ENCODE results near the gene CFAP73. TPM values are rescaled to one million over a fixed set of nuclear protein-coding genes. Genes with fewer than 3 reads are reported as not detected.

Gene CFAP73
- total RNA-seq, 1 experiment from 2014 or later: 0.34 TPM

DNA sequence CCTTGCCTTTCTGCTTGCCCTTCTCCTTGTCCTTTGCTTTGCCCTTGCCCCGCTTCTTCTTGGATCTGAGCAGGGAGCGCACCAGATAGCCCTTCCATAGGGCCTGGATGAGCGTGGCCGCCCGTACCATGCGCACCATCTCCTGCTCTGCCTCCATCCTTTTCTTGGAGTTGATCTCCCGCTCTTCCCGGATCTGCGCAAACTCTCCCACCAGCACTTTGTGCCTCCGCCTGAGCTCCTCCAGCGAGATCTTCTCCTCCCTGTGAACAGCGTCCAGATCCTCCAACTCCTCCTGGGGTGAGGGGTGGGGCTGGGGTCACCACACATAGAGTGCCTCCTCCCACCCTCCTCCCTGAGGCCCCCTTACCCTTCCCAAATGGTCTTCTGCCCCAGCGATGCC lies 46.1 kb downstream of the CFAP73 start:
- no peaks in the 10 kb centered on the region for H4K20me1 ChIP-seq (ENCODE audit: insufficient read depth)
- ChIA-PET POLR2A (interaction anchor here (3.1 kb wide), 1 partner anchor 10 kb away, joined by 15 read pairs; the partner anchor contains the start of genes DDX54 and RITA1), RAD21 (ENCODE audit: low non-redundant PET in 1 of 2, low total read pairs in 2 of 2, uncharacterized antibody in 2 of 2, unreplicated experiment in 2 of 2) (no interaction called here), CTCF (interaction anchor here (0.7 to 1.4 kb wide), 2 partner anchors 9 to 230 kb away, joined by 3 to 4 read pairs; no protein-coding TSS in a partner anchor)
- no peaks in the 10 kb centered on the region for H3K9me3 ChIP-seq (ENCODE audit: control insufficient read depth in 1 of 2, insufficient read depth in 1 of 2, low read depth in 1 of 2, low read length in 2 of 2)
- H3K27me3 ChIP-seq (ENCODE audit: insufficient read depth, low read length): no peaks in the 10 kb centered on the region
- DNase-seq (ENCODE audit: low read depth, low spot score) (no peak), ATAC-seq (no peak)
- H3K4me1 ChIP-seq (ENCODE audit: control insufficient read depth in 1 of 2, insufficient read depth in 2 of 2, low read length in 2 of 2): peaks cover 37 to 58% of the 10 kb centered on the region in 2 experiments
- BruUV-seq (replicated peaks): no TSS peak
- H3K79me2 ChIP-seq (ENCODE audit: insufficient read depth, low read length): no peaks in the 10 kb centered on the region
- TF ChIP-seq SP1 (IDR thresholded peaks at IDR 0.05; ENCODE audit: low read depth) (no peak), SRF (IDR thresholded peaks at IDR 0.05; ENCODE audit: low read depth) (no peak), ELF1 (IDR thresholded peaks at IDR 0.05; ENCODE audit: borderline replicate concordance, low read depth) (no peak), JUND (IDR thresholded peaks at IDR 0.05) (no peak), TCF7L2 (IDR thresholded peaks at IDR 0.05; ENCODE audit: borderline replicate concordance, extremely low read depth, insufficient read depth, insufficient read length) (no peak), EGR1 (IDR thresholded peaks at IDR 0.05; ENCODE audit: low read depth) (no peak), ZNF274 (IDR thresholded peaks at IDR 0.05; ENCODE audit: low read depth, low read length) (no peak), EZH2phosphoT487 (IDR thresholded peaks at IDR 0.05; ENCODE audit: borderline replicate concordance) (no peak)
- TF ChIP-seq, protein P1, sequence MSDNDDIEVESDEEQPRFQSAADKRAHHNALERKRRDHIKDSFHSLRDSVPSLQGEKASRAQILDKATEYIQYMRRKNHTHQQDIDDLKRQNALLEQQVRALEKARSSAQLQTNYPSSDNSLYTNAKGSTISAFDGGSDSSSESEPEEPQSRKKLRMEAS (IDR thresholded peaks at IDR 0.05): no peak
- no peak overlapping the region for H3K9ac ChIP-seq (ENCODE audit: low read length)
- H3K27ac ChIP-seq (ENCODE audit: low read depth, low read length): no peak overlapping the region
- no peaks in the 10 kb centered on the region for H3K9me2 ChIP-seq (ENCODE audit: insufficient read depth)
- intact Hi-C loops (cut with micrococcal nuclease): loop anchor here (5.0 to 10.0 kb wide), 2 partner anchors 102 to 139 kb away; partner anchors contain the start of gene SLC8B1
- no peak overlapping the region for H2AFZ ChIP-seq (ENCODE audit: low read depth, low read length, poor library complexity, severe bottlenecking)
- H3K36me3 ChIP-seq (ENCODE audit: control insufficient read depth in 1 of 2, insufficient read depth in 2 of 2, low read length in 2 of 2): peaks cover 4 to 15% of the 10 kb centered on the region in 2 experiments; a peak in 2 of 4 replicates
- no peak overlapping the region for H3K4me3 ChIP-seq (replicated peaks in 1 of 2; ENCODE audit: low read depth in 1 of 2, low read length in 2 of 2)
- H3K4me2 ChIP-seq (ENCODE audit: low read length): no peak overlapping the region

DNA sequence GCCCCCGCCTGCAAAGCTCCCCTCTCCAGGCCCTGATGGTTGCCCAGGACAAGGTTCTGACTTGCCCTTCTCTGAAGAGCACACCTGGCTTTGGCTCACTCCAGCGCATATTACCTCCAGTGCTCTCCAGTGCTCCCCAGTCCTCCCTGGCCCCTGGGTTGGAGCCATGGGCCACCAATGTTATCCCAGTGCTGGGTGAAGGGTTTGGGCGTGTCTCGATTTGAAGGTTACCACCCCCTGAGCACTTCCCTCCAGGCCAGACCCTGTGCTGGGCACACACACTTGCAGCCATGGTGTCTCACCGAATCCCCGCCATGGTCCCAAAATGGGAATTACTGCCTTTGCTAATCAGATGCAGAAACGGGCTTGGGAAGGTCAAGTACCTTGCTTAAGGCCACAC lies 47.1 kb downstream of the CFAP73 start:
- H3K27me3 ChIP-seq (ENCODE audit: insufficient read depth, low read length): no peaks in the 10 kb centered on the region
- H3K36me3 ChIP-seq (ENCODE audit: control insufficient read depth in 1 of 2, insufficient read depth in 2 of 2, low read length in 2 of 2): peaks cover 4 to 8% of the 10 kb centered on the region in 2 experiments; a peak in 2 of 4 replicates
- H3K79me2 ChIP-seq (ENCODE audit: insufficient read depth, low read length): no peaks in the 10 kb centered on the region
- ATAC-seq (no peak), DNase-seq (ENCODE audit: low read depth, low spot score) (no peak)
- no peak overlapping the region for H3K27ac ChIP-seq (ENCODE audit: low read depth, low read length)
- no peak overlapping the region for H3K9ac ChIP-seq (ENCODE audit: low read length)
- intact Hi-C loops (cut with micrococcal nuclease): loop anchor here (2.0 to 10.0 kb wide), 3 partner anchors 101 to 228 kb away; partner anchors contain the start of gene SLC8B1
- BruUV-seq (replicated peaks): no TSS peak
- H3K9me2 ChIP-seq (ENCODE audit: insufficient read depth): no peaks in the 10 kb centered on the region
- H2AFZ ChIP-seq (ENCODE audit: low read depth, low read length, poor library complexity, severe bottlenecking): no peak overlapping the region
- no peak overlapping the region for H3K4me2 ChIP-seq (ENCODE audit: low read length)
- ChIA-PET RAD21 (ENCODE audit: low non-redundant PET in 1 of 2, low total read pairs in 2 of 2, uncharacterized antibody in 2 of 2, unreplicated experiment in 2 of 2) (no interaction called here), POLR2A (no interaction called here), CTCF (interaction anchor here (0.6 kb wide), 1 partner anchor 229 kb away, joined by 3 read pairs; no protein-coding TSS in a partner anchor)
- H4K20me1 ChIP-seq (ENCODE audit: insufficient read depth): no peaks in the 10 kb centered on the region
- peaks cover 32 to 48% of the 10 kb centered on the region in 2 experiments for H3K4me1 ChIP-seq (ENCODE audit: control insufficient read depth in 1 of 2, insufficient read depth in 2 of 2, low read length in 2 of 2)
- no peaks in the 10 kb centered on the region for H3K9me3 ChIP-seq (ENCODE audit: control insufficient read depth in 1 of 2, insufficient read depth in 1 of 2, low read depth in 1 of 2, low read length in 2 of 2)
- no peak overlapping the region for H3K4me3 ChIP-seq (replicated peaks in 1 of 2; ENCODE audit: low read depth in 1 of 2, low read length in 2 of 2)
- no peak for TF ChIP-seq SP1 (IDR thresholded peaks at IDR 0.05; ENCODE audit: low read depth)
- TF ChIP-seq SIN3A (IDR thresholded peaks at IDR 0.05; ENCODE audit: low read depth): no peak
- TF ChIP-seq EZH2phosphoT487 (IDR thresholded peaks at IDR 0.05; ENCODE audit: borderline replicate concordance): no peak
- no peak for TF ChIP-seq EZH2 (IDR thresholded peaks at IDR 0.05)
- TF ChIP-seq, protein P2, sequence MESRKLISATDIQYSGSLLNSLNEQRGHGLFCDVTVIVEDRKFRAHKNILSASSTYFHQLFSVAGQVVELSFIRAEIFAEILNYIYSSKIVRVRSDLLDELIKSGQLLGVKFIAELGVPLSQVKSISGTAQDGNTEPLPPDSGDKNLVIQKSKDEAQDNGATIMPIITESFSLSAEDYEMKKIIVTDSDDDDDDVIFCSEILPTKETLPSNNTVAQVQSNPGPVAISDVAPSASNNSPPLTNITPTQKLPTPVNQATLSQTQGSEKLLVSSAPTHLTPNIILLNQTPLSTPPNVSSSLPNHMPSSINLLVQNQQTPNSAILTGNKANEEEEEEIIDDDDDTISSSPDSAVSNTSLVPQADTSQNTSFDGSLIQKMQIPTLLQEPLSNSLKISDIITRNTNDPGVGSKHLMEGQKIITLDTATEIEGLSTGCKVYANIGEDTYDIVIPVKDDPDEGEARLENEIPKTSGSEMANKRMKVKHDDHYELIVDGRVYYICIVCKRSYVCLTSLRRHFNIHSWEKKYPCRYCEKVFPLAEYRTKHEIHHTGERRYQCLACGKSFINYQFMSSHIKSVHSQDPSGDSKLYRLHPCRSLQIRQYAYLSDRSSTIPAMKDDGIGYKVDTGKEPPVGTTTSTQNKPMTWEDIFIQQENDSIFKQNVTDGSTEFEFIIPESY (IDR thresholded peaks at IDR 0.05; ENCODE audit: extremely low read depth, insufficient replicate concordance, low read length): no peak
- TF ChIP-seq POLR2A (IDR thresholded peaks at IDR 0.05; ENCODE audit: borderline replicate concordance, extremely low read depth, insufficient read depth, insufficient read length): no peak
- TF ChIP-seq TCF7L2 (IDR thresholded peaks at IDR 0.05; ENCODE audit: borderline replicate concordance, extremely low read depth, insufficient read depth, insufficient read length): no peak
- TF ChIP-seq JUND (IDR thresholded peaks at IDR 0.05): no peak
- TF ChIP-seq, protein P3, sequence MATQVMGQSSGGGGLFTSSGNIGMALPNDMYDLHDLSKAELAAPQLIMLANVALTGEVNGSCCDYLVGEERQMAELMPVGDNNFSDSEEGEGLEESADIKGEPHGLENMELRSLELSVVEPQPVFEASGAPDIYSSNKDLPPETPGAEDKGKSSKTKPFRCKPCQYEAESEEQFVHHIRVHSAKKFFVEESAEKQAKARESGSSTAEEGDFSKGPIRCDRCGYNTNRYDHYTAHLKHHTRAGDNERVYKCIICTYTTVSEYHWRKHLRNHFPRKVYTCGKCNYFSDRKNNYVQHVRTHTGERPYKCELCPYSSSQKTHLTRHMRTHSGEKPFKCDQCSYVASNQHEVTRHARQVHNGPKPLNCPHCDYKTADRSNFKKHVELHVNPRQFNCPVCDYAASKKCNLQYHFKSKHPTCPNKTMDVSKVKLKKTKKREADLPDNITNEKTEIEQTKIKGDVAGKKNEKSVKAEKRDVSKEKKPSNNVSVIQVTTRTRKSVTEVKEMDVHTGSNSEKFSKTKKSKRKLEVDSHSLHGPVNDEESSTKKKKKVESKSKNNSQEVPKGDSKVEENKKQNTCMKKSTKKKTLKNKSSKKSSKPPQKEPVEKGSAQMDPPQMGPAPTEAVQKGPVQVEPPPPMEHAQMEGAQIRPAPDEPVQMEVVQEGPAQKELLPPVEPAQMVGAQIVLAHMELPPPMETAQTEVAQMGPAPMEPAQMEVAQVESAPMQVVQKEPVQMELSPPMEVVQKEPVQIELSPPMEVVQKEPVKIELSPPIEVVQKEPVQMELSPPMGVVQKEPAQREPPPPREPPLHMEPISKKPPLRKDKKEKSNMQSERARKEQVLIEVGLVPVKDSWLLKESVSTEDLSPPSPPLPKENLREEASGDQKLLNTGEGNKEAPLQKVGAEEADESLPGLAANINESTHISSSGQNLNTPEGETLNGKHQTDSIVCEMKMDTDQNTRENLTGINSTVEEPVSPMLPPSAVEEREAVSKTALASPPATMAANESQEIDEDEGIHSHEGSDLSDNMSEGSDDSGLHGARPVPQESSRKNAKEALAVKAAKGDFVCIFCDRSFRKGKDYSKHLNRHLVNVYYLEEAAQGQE (IDR thresholded peaks at IDR 0.05; ENCODE audit: low read depth): no peak
- no peak for TF ChIP-seq CEBPB (IDR thresholded peaks at IDR 0.05; ENCODE audit: low read depth)

Measured in HCT116 (cell line).